ENCODE results near the gene SMAD3. TPM values are rescaled to one million over a fixed set of nuclear protein-coding genes. Genes with fewer than 3 reads are reported as not detected.

The SMAD3 gene
- total RNA-seq, 1 experiment from 2014 or later, result 89.2 TPM

- Histone ChIP-seq H3K27ac (ENCODE audit: low read depth, low read length) (no peak overlapping the region), H3K79me2 (ENCODE audit: insufficient read depth, low read length) (no peaks in the 10 kb centered on the region), H3K9me2 (ENCODE audit: insufficient read depth) (no peaks in the 10 kb centered on the region), H2AFZ (ENCODE audit: low read depth, low read length, poor library complexity, severe bottlenecking) (no peak overlapping the region), H3K9me3 (ENCODE audit: control insufficient read depth in 1 of 2, insufficient read depth in 1 of 2, low read depth in 1 of 2, low read length in 2 of 2) (no peaks in the 10 kb centered on the region), H3K4me2 (ENCODE audit: low read length) (no peak overlapping the region), H4K20me1 (ENCODE audit: insufficient read depth) (no peaks in the 10 kb centered on the region), H3K4me1 (ENCODE audit: control insufficient read depth in 1 of 2, insufficient read depth in 2 of 2, low read length in 2 of 2) (peaks cover 6 to 44% of the 10 kb centered on the region in 2 experiments; a peak in 3 of 4 replicates), H3K4me3 (replicated peaks in 1 of 2; ENCODE audit: low read depth in 1 of 2, low read length in 2 of 2) (no peak overlapping the region), H3K36me3 (ENCODE audit: control insufficient read depth in 1 of 2, insufficient read depth in 2 of 2, low read length in 2 of 2) (no peaks in the 10 kb centered on the region), H3K9ac (ENCODE audit: low read length) (no peak overlapping the region), H3K27me3 (ENCODE audit: insufficient read depth, low read length) (no peaks in the 10 kb centered on the region)
- CTCF ChIA-PET, result interaction anchor here (1.0 kb wide), 1 partner anchor 86 kb away, joined by 3 read pairs; no protein-coding TSS in a partner anchor
- POLR2A ChIA-PET, result no interaction called here
- TF ChIP-seq SIN3A (IDR thresholded peaks at IDR 0.05; ENCODE audit: low read depth), result no peak
- TF ChIP-seq ELF1 (IDR thresholded peaks at IDR 0.05; ENCODE audit: borderline replicate concordance, low read depth), result no peak
- peak; percentile 16; the same call in 1 of the 2 replicates for TF ChIP-seq ZFX (IDR thresholded peaks at IDR 0.05)
- TF ChIP-seq CBX3 (IDR thresholded peaks at IDR 0.05; ENCODE audit: low read depth), result no peak
- ATAC-seq (no peak), DNase-seq (ENCODE audit: low read depth, low spot score) (no peak)
- BruUV-seq (replicated peaks), result no TSS peak
- intact Hi-C loops (cut with micrococcal nuclease), result no loop called here
- RAD21 ChIA-PET (ENCODE audit: low non-redundant PET in 1 of 2, low total read pairs in 2 of 2, uncharacterized antibody in 2 of 2, unreplicated experiment in 2 of 2), result no interaction called here
Observed at GRCh38 chr15:67032608-67033007, 32.8 kb upstream of the SMAD3 start.

GRCh38 chr15:67033012-67033411, 32.4 kb upstream of the SMAD3 start:
- ChIA-PET POLR2A (no interaction called here), CTCF (interaction anchor here (1.0 kb wide), 1 partner anchor 86 kb away, joined by 3 read pairs; no protein-coding TSS in a partner anchor), RAD21 (ENCODE audit: low non-redundant PET in 1 of 2, low total read pairs in 2 of 2, uncharacterized antibody in 2 of 2, unreplicated experiment in 2 of 2) (no interaction called here)
- Histone ChIP-seq H3K9me2 (ENCODE audit: insufficient read depth) (no peaks in the 10 kb centered on the region), H3K4me3 (replicated peaks in 1 of 2; ENCODE audit: low read depth in 1 of 2, low read length in 2 of 2) (no peak overlapping the region), H3K4me1 (ENCODE audit: control insufficient read depth in 1 of 2, insufficient read depth in 2 of 2, low read length in 2 of 2) (peaks cover 6 to 40% of the 10 kb centered on the region in 2 experiments; a peak in 3 of 4 replicates), H4K20me1 (ENCODE audit: insufficient read depth) (no peaks in the 10 kb centered on the region), H3K79me2 (ENCODE audit: insufficient read depth, low read length) (no peaks in the 10 kb centered on the region), H3K9ac (ENCODE audit: low read length) (no peak overlapping the region), H3K36me3 (ENCODE audit: control insufficient read depth in 1 of 2, insufficient read depth in 2 of 2, low read length in 2 of 2) (no peaks in the 10 kb centered on the region), H3K27ac (ENCODE audit: low read depth, low read length) (no peak overlapping the region), H3K27me3 (ENCODE audit: insufficient read depth, low read length) (no peaks in the 10 kb centered on the region), H3K4me2 (ENCODE audit: low read length) (no peak overlapping the region), H2AFZ (ENCODE audit: low read depth, low read length, poor library complexity, severe bottlenecking) (no peak overlapping the region), H3K9me3 (ENCODE audit: control insufficient read depth in 1 of 2, insufficient read depth in 1 of 2, low read depth in 1 of 2, low read length in 2 of 2) (no peaks in the 10 kb centered on the region)
- ATAC-seq (no peak), DNase-seq (ENCODE audit: low read depth, low spot score) (no peak)
- BruUV-seq (replicated peaks), result no TSS peak
- TF ChIP-seq RAD21 (IDR thresholded peaks at IDR 0.05; ENCODE audit: low read depth), result no peak
- no peak for TF ChIP-seq CBX3 (IDR thresholded peaks at IDR 0.05; ENCODE audit: low read depth)
- TF ChIP-seq POLR2A (IDR thresholded peaks at IDR 0.05; ENCODE audit: borderline replicate concordance, extremely low read depth, insufficient read depth, insufficient read length), result no peak
- no peak for TF ChIP-seq POLR2AphosphoS5 (IDR thresholded peaks at IDR 0.05; ENCODE audit: low read depth, low read length)
- no peak for TF ChIP-seq SIN3A (IDR thresholded peaks at IDR 0.05; ENCODE audit: low read depth)
- no peak for TF ChIP-seq EGR1 (IDR thresholded peaks at IDR 0.05; ENCODE audit: low read depth)
- TF ChIP-seq, protein P1, sequence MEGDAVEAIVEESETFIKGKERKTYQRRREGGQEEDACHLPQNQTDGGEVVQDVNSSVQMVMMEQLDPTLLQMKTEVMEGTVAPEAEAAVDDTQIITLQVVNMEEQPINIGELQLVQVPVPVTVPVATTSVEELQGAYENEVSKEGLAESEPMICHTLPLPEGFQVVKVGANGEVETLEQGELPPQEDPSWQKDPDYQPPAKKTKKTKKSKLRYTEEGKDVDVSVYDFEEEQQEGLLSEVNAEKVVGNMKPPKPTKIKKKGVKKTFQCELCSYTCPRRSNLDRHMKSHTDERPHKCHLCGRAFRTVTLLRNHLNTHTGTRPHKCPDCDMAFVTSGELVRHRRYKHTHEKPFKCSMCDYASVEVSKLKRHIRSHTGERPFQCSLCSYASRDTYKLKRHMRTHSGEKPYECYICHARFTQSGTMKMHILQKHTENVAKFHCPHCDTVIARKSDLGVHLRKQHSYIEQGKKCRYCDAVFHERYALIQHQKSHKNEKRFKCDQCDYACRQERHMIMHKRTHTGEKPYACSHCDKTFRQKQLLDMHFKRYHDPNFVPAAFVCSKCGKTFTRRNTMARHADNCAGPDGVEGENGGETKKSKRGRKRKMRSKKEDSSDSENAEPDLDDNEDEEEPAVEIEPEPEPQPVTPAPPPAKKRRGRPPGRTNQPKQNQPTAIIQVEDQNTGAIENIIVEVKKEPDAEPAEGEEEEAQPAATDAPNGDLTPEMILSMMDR (IDR thresholded peaks at IDR 0.05 in 2 of 3, conservative IDR thresholded peaks at IDR 0.05 in 1 of 3; ENCODE audit: borderline replicate concordance in 1 of 3, insufficient read depth in 1 of 3, low read depth in 2 of 3, low read length in 2 of 3), result no peak
- intact Hi-C loops (cut with micrococcal nuclease), result no loop called here
